Measurements from ENCODE around the gene NEO1.

Gene NEO1

GRCh38 chr15:73331991-73332925 is 280.0 kb downstream of the NEO1 start:
- DNase-seq = no peak

- DNase-seq = no peak
These were observed 280.7 kb downstream of the NEO1 start for GRCh38 chr15:73333001-73333400.

GRCh38 chr15:73334086-73334485 is 281.8 kb downstream of the NEO1 start:
- no peak for DNase-seq

GRCh38 chr15:73335026-73335425 is 282.8 kb downstream of the NEO1 start:
- no peak for DNase-seq

GRCh38 chr15:73335471-73335870 is 283.2 kb downstream of the NEO1 start:
- no peak for DNase-seq

- DNase-seq = no peak
These were observed 284.5 kb downstream of the NEO1 start for GRCh38 chr15:73336756-73337155.

GRCh38 chr15:73337187-73337586 is 284.9 kb downstream of the NEO1 start:
- no peak for DNase-seq

- peak in 2 of 3 experiments; percentile 47 to 76 for DNase-seq
These were observed 285.8 kb downstream of the NEO1 start for GRCh38 chr15:73338058-73338457.

GRCh38 chr15:73338606-73339374 is 286.5 kb downstream of the NEO1 start:
- DNase-seq = no peak

GRCh38 chr15:73340502-73341192 is 288.4 kb downstream of the NEO1 start:
- peak in 1 of 3 experiments; percentile 7 for DNase-seq

- DNase-seq = no peak
These were observed 289.8 kb downstream of the NEO1 start for GRCh38 chr15:73341886-73342600.

GRCh38 chr15:73344056-73344455 is 291.8 kb downstream of the NEO1 start:
- no peak for DNase-seq

GRCh38 chr15:73345658-73346057 is 293.4 kb downstream of the NEO1 start:
- DNase-seq = peak; percentile 18 to 98 (median 89)

- no peak for DNase-seq
These were observed 294.6 kb downstream of the NEO1 start for GRCh38 chr15:73346735-73347312.

- DNase-seq = no peak
These were observed 296.9 kb downstream of the NEO1 start for GRCh38 chr15:73349191-73349590.

GRCh38 chr15:73352082-73352481 is 299.8 kb downstream of the NEO1 start:
- DNase-seq = no peak

GRCh38 chr15:73353734-73354133 is 301.5 kb downstream of the NEO1 start:
- peak in 1 of 3 experiments; percentile 30 for DNase-seq

- DNase-seq = no peak
These were observed 302.0 kb downstream of the NEO1 start for GRCh38 chr15:73354241-73354640.
